GM19043 (cell line): ENCODE measurements around the gene FHAD1.

Source experiments
- ATAC-seq: cut with Tn5 transposase; IDR thresholded peaks from one replicate; pipeline ENCODE4 v1.9.1; 2021; ENCODE audit warnings: low read depth; ENCODE audit not compliant: unreplicated experiment

FHAD1 gene

DNA sequence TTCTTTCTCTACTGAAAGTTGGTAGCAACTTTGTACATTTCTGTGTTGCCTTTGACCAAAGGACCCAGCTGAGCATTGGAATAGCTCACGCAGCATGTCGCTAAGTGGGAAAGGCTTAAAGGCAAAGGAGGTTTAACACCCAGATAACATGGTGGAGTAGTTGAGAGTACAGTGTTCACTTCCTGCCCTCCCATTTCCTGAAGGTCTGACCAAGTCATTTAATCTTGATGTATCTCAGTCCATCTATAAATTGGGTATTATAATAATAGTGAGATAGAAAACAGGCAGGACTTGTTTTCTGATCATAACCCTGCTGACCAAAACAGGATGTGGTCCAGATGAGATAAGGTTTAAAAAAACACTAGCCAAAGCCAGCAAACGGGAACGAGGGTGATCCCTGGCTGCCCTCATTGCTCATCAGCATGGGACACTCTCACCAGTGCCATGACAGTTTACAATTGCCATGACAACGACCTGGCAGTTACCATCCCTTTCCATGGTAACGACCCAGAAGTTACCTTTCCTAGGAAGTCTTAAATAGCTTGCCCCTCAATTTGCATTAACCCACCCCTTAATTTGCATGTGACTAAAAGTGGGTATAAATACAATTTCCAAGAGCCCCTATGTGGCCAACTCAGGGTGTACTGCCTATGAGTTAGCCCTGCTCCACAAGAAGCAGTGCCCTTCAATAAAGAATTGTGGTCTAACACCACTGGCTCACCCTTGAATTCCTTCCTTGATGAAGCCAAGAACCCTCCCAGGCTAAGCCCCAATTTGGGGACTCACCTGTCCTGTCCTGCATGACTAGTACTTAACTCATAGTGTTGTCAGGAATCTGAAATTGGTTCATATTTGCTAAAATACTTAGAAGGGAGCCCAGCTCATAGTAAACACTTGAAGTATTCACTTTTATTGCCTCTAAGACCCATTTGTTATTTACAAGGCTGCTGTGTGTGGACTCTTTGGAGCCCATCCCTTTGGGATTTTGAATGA lies 28.4 kb upstream of the FHAD1 start:
- no peak for ATAC-seq

DNA sequence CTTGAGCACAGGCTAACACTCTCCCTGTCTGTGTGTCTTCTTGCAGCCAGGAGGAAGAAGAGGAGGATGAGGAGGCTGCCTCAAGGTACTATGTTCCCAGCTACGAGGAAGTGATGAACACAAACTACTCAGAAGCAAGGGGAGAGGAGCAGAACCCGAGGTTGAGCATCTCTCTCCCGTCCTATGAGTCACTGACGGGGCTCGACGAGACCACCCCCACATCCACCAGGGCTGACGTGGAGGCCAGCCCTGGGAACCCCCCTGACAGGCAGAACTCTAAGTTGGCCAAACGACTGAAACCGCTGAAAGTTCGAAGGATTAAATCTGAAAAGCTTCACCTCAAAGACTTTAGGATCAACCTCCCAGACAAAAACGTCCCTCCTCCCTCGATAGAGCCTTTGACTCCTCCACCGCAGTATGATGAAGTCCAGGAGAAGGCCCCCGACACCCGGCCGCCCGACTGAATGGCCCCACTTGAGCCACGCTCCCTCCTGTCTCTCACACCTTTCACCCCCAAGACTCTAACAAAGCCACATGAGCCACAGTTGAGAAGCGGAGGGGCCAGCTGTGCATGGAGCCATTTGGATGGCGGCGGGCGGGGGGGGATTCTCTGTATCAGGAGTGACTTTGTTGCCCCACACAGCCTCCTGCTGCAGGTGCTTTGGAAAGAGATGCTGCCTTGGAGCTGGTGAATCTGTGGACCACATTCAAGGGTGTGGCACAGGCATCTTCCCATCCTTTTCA lies 27.6 kb upstream of the FHAD1 start:
- ATAC-seq: no peak

- ATAC-seq: no peak
Measured at GRCh38 chr1:15220024-15220392, 27.0 kb upstream of the FHAD1 start.

GRCh38 chr1:15220825-15221431 lies 26.1 kb upstream of the FHAD1 start:
- no peak for ATAC-seq

GRCh38 chr1:15222653-15223303 lies 24.2 kb upstream of the FHAD1 start:
- ATAC-seq: no peak

GRCh38 chr1:15224259-15224869 lies 22.7 kb upstream of the FHAD1 start:
- ATAC-seq: no peak

- no peak for ATAC-seq
Measured at GRCh38 chr1:15224974-15225373, 22.0 kb upstream of the FHAD1 start.

DNA sequence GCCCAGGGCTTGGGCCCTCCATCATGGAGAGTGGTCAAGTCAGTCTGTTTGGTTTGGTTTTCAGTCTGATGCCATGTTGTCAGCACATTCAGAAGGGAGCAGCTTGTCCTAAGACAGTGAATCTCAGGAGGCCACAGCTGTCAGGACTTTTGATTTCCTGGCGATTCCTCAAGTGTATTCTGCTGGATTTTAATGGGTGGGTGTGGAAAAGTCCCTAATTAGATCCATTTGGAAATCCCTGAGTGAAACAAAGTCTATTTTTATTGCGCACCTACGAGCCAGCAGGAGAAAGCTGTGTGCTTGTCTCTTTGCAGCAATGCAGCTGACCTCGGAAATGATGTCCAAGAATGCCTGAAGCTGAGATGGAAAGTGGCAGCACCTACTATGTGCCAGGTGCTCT lies 21.6 kb upstream of the FHAD1 start:
- ATAC-seq: no peak

DNA sequence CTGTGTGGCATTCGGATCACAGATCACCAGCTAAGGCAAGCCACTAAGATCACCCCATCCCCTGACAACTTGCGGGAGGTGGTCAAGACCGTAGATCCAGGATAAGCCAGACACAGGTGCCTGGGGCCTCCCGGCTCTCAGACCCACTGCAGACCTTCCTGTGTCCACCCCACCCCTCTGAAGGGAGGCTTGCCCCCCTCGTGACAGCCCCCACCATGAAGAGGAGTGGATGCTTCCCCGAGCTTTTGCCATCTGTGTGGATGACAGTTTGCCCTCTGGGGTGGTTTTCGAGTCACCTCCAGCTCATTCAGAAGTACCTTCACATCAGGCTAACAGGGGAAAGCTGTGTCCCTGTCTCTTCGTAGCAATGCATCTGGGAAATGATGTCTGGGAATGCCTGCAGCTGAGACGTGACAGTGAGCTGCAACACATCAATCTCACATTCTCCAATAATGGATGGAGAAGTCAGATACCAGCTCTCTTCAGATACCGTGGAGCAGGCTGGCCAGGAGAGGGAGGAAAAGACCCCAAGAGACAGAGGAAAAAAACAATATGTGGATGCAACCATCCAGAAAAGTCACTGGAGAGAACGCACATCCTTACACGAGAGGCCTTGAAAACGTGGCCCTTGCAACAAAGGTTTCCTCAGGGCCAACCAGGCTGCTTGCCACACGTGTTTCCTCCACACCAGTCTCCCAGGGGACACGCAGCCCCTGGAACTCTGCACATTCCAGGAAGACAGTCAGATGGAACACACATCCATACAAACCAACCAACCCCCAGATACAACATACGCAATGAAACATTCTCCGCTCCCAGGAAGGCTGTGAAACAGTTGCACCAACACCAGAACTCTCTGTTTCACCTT lies 20.4 kb upstream of the FHAD1 start:
- ATAC-seq: no peak

- no peak for ATAC-seq
Measured at GRCh38 chr1:15229707-15230131, 17.3 kb upstream of the FHAD1 start.

DNA sequence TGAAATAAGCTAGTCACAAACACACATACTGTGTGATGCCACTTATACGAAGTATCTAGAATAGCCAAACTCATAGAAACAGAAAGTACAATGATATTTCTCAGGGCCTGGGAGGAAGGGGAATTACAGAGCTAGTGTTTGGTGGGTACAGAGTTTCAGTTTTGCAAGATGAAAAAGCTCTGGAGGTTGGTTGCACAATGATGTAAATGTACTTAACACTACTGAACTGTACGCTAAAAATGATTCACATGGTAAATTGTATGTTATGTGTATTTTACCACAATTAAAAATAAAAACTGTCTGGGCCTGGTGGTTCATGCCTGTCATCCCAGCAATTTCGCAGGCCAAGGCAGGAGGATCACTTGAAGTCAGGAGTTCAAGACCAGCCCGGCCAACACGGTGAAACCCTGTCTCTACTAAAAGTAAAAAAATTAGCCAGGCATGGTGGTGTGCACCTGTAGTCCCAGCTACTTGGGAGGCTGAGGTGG lies 15.3 kb upstream of the FHAD1 start:
- peak; percentile 87 for ATAC-seq

- ATAC-seq: no peak
Measured at GRCh38 chr1:15233689-15234088, 13.3 kb upstream of the FHAD1 start.

DNA sequence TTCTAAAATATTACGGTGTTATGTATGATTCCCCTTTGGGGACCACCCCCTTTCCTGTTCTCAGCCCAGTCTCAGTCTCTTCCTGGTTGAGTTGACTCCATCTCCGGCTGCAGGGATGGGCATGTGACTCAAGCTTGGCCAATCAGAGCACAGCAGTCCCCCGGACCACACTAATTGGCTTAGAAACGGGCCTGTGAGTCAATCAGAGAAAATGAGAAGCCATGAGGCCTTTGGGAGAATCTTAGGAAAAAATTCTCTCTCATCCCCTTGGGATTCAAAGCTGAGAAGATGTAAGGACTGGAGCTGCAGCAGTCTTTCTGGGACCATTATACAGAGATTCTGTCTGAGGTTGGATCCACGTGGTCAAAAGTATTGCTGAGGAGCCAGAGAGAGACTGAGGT lies 10.7 kb upstream of the FHAD1 start:
- no peak for ATAC-seq

- ATAC-seq: no peak
Measured at GRCh38 chr1:15236746-15237145, 10.3 kb upstream of the FHAD1 start.

GRCh38 chr1:15238789-15239188 lies 8.2 kb upstream of the FHAD1 start:
- ATAC-seq: no peak

DNA sequence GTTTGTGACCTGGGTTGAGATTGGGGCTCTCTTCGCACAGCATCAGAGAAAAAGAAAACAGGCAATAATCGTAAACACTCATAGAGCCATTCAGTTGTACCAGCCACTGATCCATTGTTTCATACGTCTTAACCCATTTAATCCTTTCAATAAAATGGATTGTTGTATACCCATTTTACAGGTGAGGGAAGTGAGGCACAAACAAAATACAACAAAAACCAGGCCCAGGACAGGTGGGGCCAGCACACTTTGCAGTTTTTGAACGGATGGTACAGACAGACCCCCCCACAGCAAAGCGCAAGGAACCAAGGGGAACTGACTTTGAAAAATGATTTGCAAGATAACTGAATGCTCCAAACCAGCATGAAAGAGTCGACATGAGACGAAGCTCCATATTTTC lies 4.3 kb upstream of the FHAD1 start:
- ATAC-seq: no peak

- ATAC-seq: no peak
Measured at GRCh38 chr1:15243275-15244043, 3.6 kb upstream of the FHAD1 start.

- no peak for ATAC-seq
Measured at GRCh38 chr1:15244813-15245212, 2.2 kb upstream of the FHAD1 start.
